ENCODE measurements around the gene TGM1.

The TGM1 gene

DNA sequence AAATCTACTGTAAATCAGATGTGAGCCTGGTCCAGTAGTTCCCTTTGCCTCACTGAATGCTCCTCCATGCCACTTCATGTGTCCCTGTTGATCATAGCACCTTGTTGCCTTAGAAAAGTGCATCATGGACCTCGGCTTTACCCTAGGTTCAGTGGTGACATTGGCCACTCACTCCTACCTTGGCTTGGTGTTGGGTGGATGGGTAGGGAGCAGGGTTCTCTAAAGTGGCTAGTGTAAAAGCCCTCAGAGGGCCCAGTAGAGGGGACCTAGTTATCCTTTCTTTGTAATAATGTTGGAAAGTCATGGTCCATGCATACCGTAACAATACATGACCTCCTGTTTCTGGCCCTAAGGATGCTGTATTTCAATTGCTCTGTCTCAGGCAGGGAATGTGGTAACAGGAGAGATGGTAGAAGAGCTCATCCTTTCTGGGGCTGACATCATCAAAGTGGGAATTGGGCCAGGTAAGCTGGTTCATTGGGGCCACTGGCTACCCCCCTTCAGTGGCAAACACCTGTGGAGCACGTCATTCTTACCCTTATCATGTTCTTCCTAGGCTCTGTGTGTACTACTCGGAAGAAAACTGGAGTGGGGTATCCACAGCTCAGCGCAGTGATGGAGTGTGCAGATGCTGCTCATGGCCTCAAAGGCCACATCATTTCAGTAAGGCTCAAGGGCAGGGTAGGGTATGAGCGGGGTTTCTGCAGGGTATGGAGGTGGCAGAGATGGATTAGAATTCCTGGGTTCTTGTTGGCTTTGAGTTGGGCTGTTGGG is 26.1 kb downstream of the TGM1 start:
- CTCF ChIA-PET = interaction anchor here (0.5 to 2.9 kb wide), 3 partner anchors 8 to 61 kb away, joined by 3 to 20 read pairs (median 5); no protein-coding TSS in a partner anchor
- H3K27ac ChIP-seq (ENCODE audit: extremely low read depth, low read depth, low read length) = no peak overlapping the region
- H3K4me3 ChIP-seq (ENCODE audit: low read depth, low read length) = no peak overlapping the region
- TF ChIP-seq ZNF223 (tag by site-specific recombination; IDR thresholded peaks at IDR 0.05) = no peak
- TF ChIP-seq, protein P1, sequence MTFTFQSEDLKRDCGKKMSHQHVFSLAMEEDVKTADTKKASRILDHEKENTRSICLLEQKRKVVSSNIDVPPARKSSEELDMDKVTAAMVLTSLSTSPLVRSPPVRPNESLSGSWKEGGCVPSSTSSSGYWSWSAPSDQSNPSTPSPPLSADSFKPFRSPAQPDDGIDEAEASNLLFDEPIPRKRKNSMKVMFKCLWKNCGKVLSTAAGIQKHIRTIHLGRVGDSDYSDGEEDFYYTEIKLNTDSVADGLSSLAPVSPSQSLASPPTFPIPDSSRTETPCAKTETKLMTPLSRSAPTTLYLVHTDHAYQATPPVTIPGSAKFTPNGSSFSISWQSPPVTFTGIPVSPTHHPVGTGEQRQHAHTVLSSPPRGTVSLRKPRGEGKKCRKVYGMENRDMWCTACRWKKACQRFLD (tag by site-specific recombination; IDR thresholded peaks at IDR 0.05) = no peak
- TF ChIP-seq SCRT2 (tag by site-specific recombination; IDR thresholded peaks at IDR 0.05) = peak; percentile 75
- TF ChIP-seq ZFHX2 (tag by site-specific recombination; conservative IDR thresholded peaks at IDR 0.05) = no peak
- TF ChIP-seq ZNF596 (tag by site-specific recombination; IDR thresholded peaks at IDR 0.05) = no peak
- POLR2A ChIA-PET = interaction anchor here (1.4 to 1.7 kb wide), 2 partner anchors 21 to 24 kb away, joined by 4 read pairs; partner anchors contain the start of genes CHMP4A and MDP1
- no peaks in the 10 kb centered on the region for H3K9me3 ChIP-seq (ENCODE audit: control insufficient read depth, insufficient read depth, low read depth, low read length)
- peaks cover 7% of the 10 kb centered on the region for H3K4me1 ChIP-seq (ENCODE audit: control insufficient read depth, insufficient read depth, low read length)
- peaks cover 13 to 74% of the 10 kb centered on the region in 2 experiments; a peak in 2 of 3 replicates for H3K36me3 ChIP-seq (ENCODE audit: control insufficient read depth in 2 of 2, insufficient read depth in 1 of 2, low read length in 2 of 2)

DNA sequence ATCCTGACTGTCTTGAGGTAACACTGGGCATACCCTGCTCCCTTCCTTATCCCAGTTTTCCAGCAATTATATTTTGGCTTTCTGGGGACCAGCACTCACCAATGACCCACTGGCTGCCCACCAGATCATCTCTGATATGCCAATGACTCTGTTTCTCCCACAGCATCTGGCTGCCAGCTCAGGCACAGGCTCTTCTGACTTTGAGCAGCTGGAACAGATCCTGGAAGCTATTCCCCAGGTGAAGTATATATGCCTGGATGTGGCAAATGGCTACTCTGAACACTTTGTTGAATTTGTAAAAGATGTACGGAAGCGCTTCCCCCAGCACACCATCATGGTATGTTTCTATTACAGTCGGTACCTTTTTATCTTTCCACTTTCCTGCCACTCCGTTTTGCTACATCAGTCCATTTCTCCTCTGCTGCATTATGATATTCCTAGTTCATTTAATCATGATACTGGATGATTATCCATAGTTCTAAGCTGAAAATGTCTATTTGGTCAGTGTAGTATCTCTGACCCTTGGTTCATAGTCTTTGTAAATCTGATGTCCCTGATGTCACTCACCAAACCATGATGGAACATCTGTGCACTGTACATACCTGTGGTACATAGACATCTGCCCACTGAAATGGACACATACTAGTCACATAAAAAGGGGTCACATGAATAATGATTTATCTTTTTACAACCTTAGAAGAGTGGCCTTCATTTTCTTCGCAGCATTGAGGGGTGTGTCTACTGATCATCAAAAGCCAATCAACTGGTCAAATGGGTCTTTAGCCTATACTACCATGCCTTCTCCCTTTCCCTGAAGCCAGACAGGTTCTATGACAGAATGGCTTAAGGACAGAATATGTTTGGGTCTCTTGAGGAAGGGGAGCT is 26.9 kb downstream of the TGM1 start:
- Histone ChIP-seq H3K4me3 (ENCODE audit: low read depth, low read length) (no peak overlapping the region), H3K27ac (ENCODE audit: extremely low read depth, low read depth, low read length) (no peak overlapping the region), H3K4me1 (ENCODE audit: control insufficient read depth, insufficient read depth, low read length) (peaks cover 7% of the 10 kb centered on the region), H3K36me3 (ENCODE audit: control insufficient read depth in 2 of 2, insufficient read depth in 1 of 2, low read length in 2 of 2) (peaks cover 13 to 70% of the 10 kb centered on the region in 2 experiments; a peak in 2 of 3 replicates), H3K9me3 (ENCODE audit: control insufficient read depth, insufficient read depth, low read depth, low read length) (no peaks in the 10 kb centered on the region)
- POLR2A ChIA-PET = interaction anchor here (1.4 to 1.5 kb wide), 2 partner anchors 23 kb away, joined by 4 to 5 read pairs; partner anchors contain the start of gene CHMP4A
- TF ChIP-seq ZNF707 (tag by site-specific recombination; IDR thresholded peaks at IDR 0.05) (no peak), ZNF10 (tag by site-specific recombination; IDR thresholded peaks at IDR 0.05) (no peak), ZFP41 (tag by site-specific recombination; IDR thresholded peaks at IDR 0.05; ENCODE audit: borderline replicate concordance) (no peak), ZNF302 (tag by site-specific recombination; IDR thresholded peaks at IDR 0.05; ENCODE audit: low read depth) (no peak), ZNF621 (tag by site-specific recombination; IDR thresholded peaks at IDR 0.05) (no peak), ZNF677 (tag by site-specific recombination; IDR thresholded peaks at IDR 0.05) (no peak), ZNF274 (IDR thresholded peaks at IDR 0.05; ENCODE audit: low read length) (no peak), ZNF274 (tag by site-specific recombination; IDR thresholded peaks at IDR 0.05; ENCODE audit: borderline replicate concordance) (no peak), ZNF426 (tag by site-specific recombination; IDR thresholded peaks at IDR 0.05) (no peak), FEZF1 (tag by site-specific recombination; IDR thresholded peaks at IDR 0.05) (no peak), ZBTB21 (tag by site-specific recombination; IDR thresholded peaks at IDR 0.05) (no peak), ZNF610 (tag by site-specific recombination; IDR thresholded peaks at IDR 0.05; ENCODE audit: borderline replicate concordance) (no peak), ZNF221 (tag by site-specific recombination; IDR thresholded peaks at IDR 0.05; ENCODE audit: borderline replicate concordance) (no peak), KLF7 (tag by site-specific recombination; IDR thresholded peaks at IDR 0.05; ENCODE audit: borderline replicate concordance) (no peak), ZNF24 (tag by site-specific recombination; IDR thresholded peaks at IDR 0.05) (no peak)
- TF ChIP-seq, protein P2, sequence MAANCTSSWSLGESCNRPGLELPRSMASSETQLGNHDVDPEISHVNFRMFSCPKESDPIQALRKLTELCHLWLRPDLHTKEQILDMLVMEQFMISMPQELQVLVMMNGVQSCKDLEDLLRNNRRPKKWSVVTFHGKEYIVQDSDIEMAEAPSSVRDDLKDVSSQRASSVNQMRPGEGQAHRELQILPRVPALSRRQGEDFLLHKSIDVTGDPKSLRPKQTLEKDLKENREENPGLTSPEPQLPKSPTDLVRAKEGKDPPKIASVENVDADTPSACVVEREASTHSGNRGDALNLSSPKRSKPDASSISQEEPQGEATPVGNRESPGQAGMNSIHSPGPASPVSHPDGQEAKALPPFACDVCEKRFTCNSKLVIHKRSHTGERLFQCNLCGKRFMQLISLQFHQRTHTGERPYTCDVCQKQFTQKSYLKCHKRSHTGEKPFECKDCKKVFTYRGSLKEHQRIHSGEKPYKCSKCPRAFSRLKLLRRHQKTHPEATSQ (tag by site-specific recombination; IDR thresholded peaks at IDR 0.05) = no peak
- TF ChIP-seq, protein P3, sequence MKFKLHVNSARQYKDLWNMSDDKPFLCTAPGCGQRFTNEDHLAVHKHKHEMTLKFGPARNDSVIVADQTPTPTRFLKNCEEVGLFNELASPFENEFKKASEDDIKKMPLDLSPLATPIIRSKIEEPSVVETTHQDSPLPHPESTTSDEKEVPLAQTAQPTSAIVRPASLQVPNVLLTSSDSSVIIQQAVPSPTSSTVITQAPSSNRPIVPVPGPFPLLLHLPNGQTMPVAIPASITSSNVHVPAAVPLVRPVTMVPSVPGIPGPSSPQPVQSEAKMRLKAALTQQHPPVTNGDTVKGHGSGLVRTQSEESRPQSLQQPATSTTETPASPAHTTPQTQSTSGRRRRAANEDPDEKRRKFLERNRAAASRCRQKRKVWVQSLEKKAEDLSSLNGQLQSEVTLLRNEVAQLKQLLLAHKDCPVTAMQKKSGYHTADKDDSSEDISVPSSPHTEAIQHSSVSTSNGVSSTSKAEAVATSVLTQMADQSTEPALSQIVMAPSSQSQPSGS (tag by site-specific recombination; IDR thresholded peaks at IDR 0.05; ENCODE audit: low read depth) = no peak
- TF ChIP-seq, protein P4, sequence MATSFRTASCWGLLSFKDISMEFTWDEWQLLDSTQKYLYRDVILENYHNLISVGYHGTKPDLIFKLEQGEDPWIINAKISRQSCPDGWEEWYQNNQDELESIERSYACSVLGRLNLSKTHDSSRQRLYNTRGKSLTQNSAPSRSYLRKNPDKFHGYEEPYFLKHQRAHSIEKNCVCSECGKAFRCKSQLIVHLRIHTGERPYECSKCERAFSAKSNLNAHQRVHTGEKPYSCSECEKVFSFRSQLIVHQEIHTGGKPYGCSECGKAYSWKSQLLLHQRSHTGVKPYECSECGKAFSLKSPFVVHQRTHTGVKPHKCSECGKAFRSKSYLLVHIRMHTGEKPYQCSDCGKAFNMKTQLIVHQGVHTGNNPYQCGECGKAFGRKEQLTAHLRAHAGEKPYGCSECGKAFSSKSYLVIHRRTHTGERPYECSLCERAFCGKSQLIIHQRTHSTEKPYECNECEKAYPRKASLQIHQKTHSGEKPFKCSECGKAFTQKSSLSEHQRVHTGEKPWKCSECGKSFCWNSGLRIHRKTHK (tag by site-specific recombination; IDR thresholded peaks at IDR 0.05) = no peak
- CTCF ChIA-PET = interaction anchor here (0.7 to 2.9 kb wide), 3 partner anchors 21 to 97 kb away, joined by 5 to 20 read pairs (median 6); no protein-coding TSS in a partner anchor

Data from HEK293 (cell line).